ENCODE results near the gene CPA1.

DNA sequence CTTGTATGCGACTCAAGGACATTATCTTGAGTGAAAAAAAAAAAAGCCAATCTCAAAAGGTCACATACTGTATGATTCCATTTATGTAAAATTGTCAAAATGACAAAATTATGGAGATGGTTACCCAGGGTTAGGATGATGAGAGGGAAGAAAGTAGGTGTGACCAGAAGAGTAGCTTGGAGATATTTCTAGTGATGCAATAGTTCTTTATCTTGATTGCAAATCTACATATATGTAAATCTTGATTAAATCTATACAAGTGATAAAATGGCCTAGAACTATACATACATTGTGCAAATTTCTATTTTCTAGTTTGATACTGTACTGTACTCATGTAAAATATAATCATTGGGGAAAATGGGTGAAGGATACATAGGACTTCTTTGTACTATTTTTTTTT lies 56.0 kb downstream of the CPA1 start:
- TF ChIP-seq, protein P1, sequence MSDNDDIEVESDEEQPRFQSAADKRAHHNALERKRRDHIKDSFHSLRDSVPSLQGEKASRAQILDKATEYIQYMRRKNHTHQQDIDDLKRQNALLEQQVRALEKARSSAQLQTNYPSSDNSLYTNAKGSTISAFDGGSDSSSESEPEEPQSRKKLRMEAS (IDR thresholded peaks at IDR 0.05): no peak
- no peak for TF ChIP-seq NFIC (IDR thresholded peaks at IDR 0.05)
- no peak for TF ChIP-seq EGR1 (IDR thresholded peaks at IDR 0.05)
- no peak for TF ChIP-seq CEBPB (IDR thresholded peaks at IDR 0.05)
- no peak for TF ChIP-seq ZBTB7A (IDR thresholded peaks at IDR 0.05; ENCODE audit: low read depth)
- TF ChIP-seq FOXM1 (IDR thresholded peaks at IDR 0.05; ENCODE audit: borderline replicate concordance, low read depth): no peak
